Measurements from ENCODE around the gene VMP1.

The VMP1 gene

GRCh38 chr17:59707149-59707970 is at the start of gene VMP1, which contains the start of gene PTRH2:
Gene VMP1 (plus strand): TSS chr17:59707654. CDS start chr17:59731447, 23,793 bp downstream.
Gene PTRH2 (minus strand): TSS chr17:59707430. CDS start chr17:59697978, 9,452 bp downstream.
- DNase-seq (ENCODE audit: low spot score), result peak; percentile 100

DNA sequence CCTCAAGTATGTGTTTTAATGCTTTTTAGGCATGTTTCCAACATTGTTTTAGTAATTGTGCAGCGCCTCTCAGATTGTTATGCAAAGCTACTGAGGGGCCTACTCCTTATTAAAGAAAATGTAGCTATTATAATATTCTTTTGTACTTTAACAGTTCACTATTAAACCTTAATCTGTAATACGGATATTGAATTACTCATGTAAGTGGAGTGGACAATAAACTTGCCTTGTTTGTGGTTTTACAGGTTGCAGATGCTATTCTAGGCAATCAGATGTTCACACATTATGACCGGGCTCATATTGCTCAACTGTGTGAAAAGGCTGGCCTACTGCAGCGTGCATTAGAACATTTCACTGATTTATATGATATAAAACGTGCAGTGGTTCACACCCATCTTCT is 41.2 kb upstream of the VMP1 start:
- DNase-seq (ENCODE audit: low spot score), result no peak

DNA sequence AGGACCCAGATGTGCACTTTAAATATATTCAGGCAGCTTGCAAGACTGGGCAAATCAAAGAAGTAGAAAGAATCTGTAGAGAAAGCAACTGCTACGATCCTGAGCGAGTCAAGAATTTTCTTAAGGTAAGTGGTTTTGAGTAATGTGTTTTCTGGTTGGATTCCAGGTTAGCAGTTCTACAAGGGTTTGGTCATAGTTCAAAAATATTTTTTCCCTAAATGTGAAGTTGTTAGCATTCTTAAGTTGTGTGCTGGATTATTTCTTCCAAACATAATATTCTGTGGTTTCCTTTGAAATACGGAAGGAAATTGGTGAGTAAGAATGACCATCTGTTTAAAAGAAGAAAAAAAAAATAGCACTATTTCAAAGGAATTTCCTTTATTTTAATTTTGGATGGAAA is 38.6 kb upstream of the VMP1 start:
- peak; percentile 80 for DNase-seq (ENCODE audit: low spot score)

DNA sequence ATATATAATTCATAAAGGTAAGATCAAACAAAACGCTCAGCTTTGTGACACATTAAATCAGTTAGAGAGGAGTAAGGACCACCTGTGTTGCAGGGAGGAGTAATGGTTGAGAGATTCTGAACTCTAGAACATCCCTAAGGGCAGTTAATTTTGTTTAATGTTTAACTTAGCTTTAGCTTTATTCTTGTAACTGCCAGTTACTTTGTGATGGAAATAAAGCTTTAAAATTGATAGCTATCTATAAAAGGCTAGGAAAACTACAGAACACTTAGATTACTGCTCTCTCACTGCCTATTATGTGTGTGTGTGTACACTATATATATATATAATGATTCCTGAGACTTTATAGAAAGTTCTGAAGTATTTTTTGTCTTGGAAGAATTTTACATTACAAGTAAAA is 38.0 kb upstream of the VMP1 start:
- no peak for DNase-seq (ENCODE audit: low spot score)

- DNase-seq (ENCODE audit: low spot score), result no peak
Observed at GRCh38 chr17:59669944-59670343, 37.5 kb upstream of the VMP1 start.

DNA sequence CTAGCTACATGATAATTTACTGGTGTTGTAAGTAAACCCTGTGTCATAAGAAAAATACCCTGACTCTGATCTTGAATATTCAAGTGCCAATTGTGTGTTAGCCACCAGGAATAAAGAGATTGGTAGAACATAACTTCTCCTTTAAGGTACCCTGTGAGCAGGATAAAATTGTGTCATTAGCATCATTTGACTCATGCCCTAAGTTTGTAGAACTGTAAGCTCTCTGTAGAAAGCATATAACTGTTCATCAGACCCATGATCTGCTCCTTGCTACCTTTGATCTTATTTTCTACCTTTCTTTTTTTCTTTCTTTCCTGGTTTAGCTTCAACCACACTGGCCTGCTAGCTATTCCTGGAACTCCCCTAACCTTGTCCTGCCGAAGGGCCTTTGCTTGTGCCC is 36.1 kb upstream of the VMP1 start:
- DNase-seq (ENCODE audit: low spot score), result no peak

GRCh38 chr17:59675231-59675630 is 32.2 kb upstream of the VMP1 start:
- no peak for DNase-seq (ENCODE audit: low spot score)

GRCh38 chr17:59676716-59677115 is 30.7 kb upstream of the VMP1 start:
- DNase-seq (ENCODE audit: low spot score), result no peak

- no peak for DNase-seq (ENCODE audit: low spot score)
Observed at GRCh38 chr17:59678918-59679317, 28.5 kb upstream of the VMP1 start.

GRCh38 chr17:59680314-59680713 is 27.1 kb upstream of the VMP1 start:
- no peak for DNase-seq (ENCODE audit: low spot score)

DNA sequence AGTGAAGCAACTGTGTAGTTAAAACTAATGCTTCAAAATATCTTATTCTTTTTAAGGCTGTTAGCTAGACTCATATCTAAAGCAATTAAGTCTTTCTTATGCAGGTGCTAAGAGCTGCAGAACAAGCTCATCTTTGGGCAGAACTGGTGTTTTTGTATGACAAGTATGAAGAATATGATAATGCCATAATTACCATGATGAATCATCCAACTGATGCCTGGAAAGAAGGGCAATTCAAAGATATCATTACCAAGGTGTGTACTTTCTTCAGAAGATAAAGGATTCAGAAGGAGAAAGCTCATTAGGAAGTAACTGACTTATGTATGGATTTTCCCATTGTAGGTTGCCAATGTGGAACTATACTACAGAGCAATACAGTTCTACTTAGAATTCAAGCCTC is 24.2 kb upstream of the VMP1 start:
- DNase-seq (ENCODE audit: low spot score), result no peak

- no peak for DNase-seq (ENCODE audit: low spot score)
Observed at GRCh38 chr17:59684967-59685366, 22.5 kb upstream of the VMP1 start.

- DNase-seq (ENCODE audit: low spot score), result peak; percentile 32
Observed at GRCh38 chr17:59688008-59688407, 19.4 kb upstream of the VMP1 start.

GRCh38 chr17:59688496-59688895 is 19.0 kb upstream of the VMP1 start:
- no peak for DNase-seq (ENCODE audit: low spot score)

DNA sequence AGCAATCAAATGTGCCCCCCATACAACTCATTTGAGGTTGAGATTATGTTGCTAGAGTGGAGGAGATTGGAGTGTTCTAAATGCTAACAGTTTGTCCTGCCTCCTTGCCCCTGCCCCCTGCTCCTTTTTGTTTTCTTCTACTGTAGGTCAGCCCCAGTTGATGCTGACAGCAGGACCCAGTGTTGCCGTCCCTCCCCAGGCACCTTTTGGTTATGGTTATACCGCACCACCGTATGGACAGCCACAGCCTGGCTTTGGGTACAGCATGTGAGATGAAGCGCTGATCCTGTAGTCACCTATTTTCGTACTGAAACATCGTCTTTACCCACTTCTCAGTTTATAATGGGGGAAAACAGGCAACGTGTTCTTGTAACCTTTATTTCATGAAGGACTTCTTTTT is 13.9 kb upstream of the VMP1 start:
- no peak for DNase-seq (ENCODE audit: low spot score)

DNA sequence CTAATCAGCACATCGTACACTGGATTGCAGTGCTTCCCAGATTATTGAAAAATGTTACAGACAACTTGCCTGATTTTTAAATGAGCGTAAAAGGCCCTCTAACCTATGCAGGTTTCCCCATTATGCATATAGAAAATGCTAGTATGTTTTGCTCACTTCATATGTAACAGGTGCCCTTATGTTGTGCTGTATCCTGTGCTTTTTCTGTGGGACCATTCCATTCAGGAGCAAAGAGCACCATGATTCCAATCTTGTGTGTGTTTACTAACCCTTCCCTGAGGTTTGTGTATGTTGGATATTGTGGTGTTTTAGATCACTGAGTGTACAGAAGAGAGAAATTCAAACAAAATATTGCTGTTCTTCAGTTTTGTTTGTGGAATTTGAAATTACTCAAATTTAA is 13.1 kb upstream of the VMP1 start:
- no peak for DNase-seq (ENCODE audit: low spot score)

- DNase-seq (ENCODE audit: low spot score), result no peak
Observed at GRCh38 chr17:59695945-59696681, 11.3 kb upstream of the VMP1 start.

GRCh38 chr17:59696682-59697277 is 10.7 kb upstream of the VMP1 start:
- no peak for DNase-seq (ENCODE audit: low spot score)

DNA sequence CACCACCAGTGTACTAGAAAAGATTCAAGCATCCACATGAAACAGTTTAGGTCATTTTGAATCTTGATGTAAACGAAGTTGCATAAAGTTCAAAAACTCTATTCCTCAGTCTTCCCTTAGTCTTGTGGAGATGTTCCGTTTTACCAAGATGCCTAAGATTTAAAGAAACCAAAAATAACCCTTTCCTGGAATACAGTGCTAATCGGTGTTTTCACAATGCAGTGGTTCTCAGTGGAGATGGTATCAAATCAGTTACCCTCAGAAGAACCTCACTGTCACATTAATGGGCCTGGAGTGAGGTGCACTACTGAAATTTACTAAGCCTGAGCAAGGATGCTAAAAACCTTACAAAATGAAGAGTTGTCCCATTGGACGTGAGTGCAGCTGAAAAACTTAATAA is 9.3 kb upstream of the VMP1 start:
- no peak for DNase-seq (ENCODE audit: low spot score)

GRCh38 chr17:59699218-59699617 is 8.2 kb upstream of the VMP1 start:
- DNase-seq (ENCODE audit: low spot score), result no peak

- DNase-seq (ENCODE audit: low spot score), result no peak
Observed at GRCh38 chr17:59699786-59700185, 7.7 kb upstream of the VMP1 start.

DNA sequence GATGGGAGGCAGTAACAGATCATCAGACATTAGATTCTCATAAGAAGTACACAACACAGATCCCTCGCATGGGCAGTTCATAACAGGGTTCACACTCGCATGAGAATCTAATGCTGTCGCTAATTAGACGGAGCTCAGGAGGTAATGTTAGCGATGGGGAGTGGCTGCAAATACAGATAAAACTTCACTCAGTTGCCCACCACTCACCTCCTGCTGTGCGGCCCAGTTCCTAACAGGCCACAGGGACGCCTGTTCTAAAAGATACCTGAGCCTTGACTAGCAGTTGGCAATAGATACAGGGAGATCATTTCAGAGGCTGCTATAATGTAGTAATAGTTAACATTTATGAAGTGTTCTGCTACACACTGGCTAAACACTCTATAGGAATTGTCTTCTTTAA is 5.2 kb upstream of the VMP1 start:
- DNase-seq (ENCODE audit: low spot score), result no peak

- DNase-seq (ENCODE audit: low spot score), result no peak
Observed at GRCh38 chr17:59707971-59708430, 547 bp downstream of the VMP1 start.

Measured in RKO (cell line).